ENCODE results near the gene PARD3.

Gene PARD3

GRCh38 chr10:34728361-34728760, 86.7 kb downstream of the PARD3 start:
- H3K4me3 ChIP-seq (ENCODE audit: low read depth, low read length): no peak overlapping the region
- ChIA-PET CTCF (no interaction called here), POLR2A (no interaction called here)
- TF ChIP-seq CTCF (IDR thresholded peaks at IDR 0.05; ENCODE audit: insufficient read depth, low read length, missing control alignments): no peak
- no peak for DNase-seq (ENCODE audit: low read depth, low spot score)

- no peak for DNase-seq (ENCODE audit: low read depth, low spot score)
- POLR2A ChIA-PET: no interaction called here
- no peak overlapping the region for H3K4me3 ChIP-seq (ENCODE audit: low read depth, low read length)
- TF ChIP-seq CTCF (IDR thresholded peaks at IDR 0.05; ENCODE audit: insufficient read depth, low read length, missing control alignments): no peak
- CTCF ChIA-PET: no interaction called here
These were observed 87.5 kb downstream of the PARD3 start for GRCh38 chr10:34727595-34728033.

GRCh38 chr10:34726862-34727261, 88.2 kb downstream of the PARD3 start:
- TF ChIP-seq CTCF (IDR thresholded peaks at IDR 0.05; ENCODE audit: insufficient read depth, low read length, missing control alignments): no peak
- CTCF ChIA-PET: no interaction called here
- POLR2A ChIA-PET: no interaction called here
- no peak overlapping the region for H3K4me3 ChIP-seq (ENCODE audit: low read depth, low read length)
- no peak for DNase-seq (ENCODE audit: low read depth, low spot score)

GRCh38 chr10:34723750-34724149, 91.3 kb downstream of the PARD3 start:
- CTCF ChIA-PET: interaction anchor here (0.7 to 5.0 kb wide), 34 partner anchors 8 to 307 kb away, joined by 3 to 48 read pairs (median 4); no protein-coding TSS in a partner anchor
- POLR2A ChIA-PET: no interaction called here
- 0 out of 2 replicates have a peak overlapping the region, but pooled peaks have one; percentile 9 for H3K4me3 ChIP-seq (ENCODE audit: low read depth, low read length)
- DNase-seq (ENCODE audit: low read depth, low spot score): no peak
- TF ChIP-seq CTCF (IDR thresholded peaks at IDR 0.05; ENCODE audit: insufficient read depth, low read length, missing control alignments): peak; percentile 44

GRCh38 chr10:34722404-34722803, 92.7 kb downstream of the PARD3 start:
- CTCF ChIA-PET: interaction anchor here (1.2 to 5.0 kb wide), 6 partner anchors 9 to 304 kb away, joined by 3 to 48 read pairs (median 17); no protein-coding TSS in a partner anchor
- TF ChIP-seq CTCF (IDR thresholded peaks at IDR 0.05; ENCODE audit: insufficient read depth, low read length, missing control alignments): no peak
- H3K4me3 ChIP-seq (ENCODE audit: low read depth, low read length): no peak overlapping the region
- POLR2A ChIA-PET: no interaction called here
- no peak for DNase-seq (ENCODE audit: low read depth, low spot score)

- CTCF ChIA-PET: interaction anchor here (0.8 to 5.0 kb wide), 8 partner anchors 9 to 274 kb away, joined by 3 to 48 read pairs (median 3); no protein-coding TSS in a partner anchor
- DNase-seq (ENCODE audit: low read depth, low spot score): no peak
- POLR2A ChIA-PET: interaction anchor here (0.9 kb wide), 1 partner anchor 10 kb away, joined by 3 read pairs; no protein-coding TSS in a partner anchor
- no peak for TF ChIP-seq CTCF (IDR thresholded peaks at IDR 0.05; ENCODE audit: insufficient read depth, low read length, missing control alignments)
- H3K4me3 ChIP-seq (ENCODE audit: low read depth, low read length): peak overlapping the region; percentile 37
These were observed 93.8 kb downstream of the PARD3 start for GRCh38 chr10:34721208-34721840.

Data from AG04449 (cell line).